Midbrain (tissue), 1 donor: ENCODE measurements around the gene DHX58.

ENCODE experiments used
- DNase-seq: peaks from one replicate; lab custom pipeline; 2025; lab: John Stamatoyannopoulos, UW

Gene DHX58

DNA sequence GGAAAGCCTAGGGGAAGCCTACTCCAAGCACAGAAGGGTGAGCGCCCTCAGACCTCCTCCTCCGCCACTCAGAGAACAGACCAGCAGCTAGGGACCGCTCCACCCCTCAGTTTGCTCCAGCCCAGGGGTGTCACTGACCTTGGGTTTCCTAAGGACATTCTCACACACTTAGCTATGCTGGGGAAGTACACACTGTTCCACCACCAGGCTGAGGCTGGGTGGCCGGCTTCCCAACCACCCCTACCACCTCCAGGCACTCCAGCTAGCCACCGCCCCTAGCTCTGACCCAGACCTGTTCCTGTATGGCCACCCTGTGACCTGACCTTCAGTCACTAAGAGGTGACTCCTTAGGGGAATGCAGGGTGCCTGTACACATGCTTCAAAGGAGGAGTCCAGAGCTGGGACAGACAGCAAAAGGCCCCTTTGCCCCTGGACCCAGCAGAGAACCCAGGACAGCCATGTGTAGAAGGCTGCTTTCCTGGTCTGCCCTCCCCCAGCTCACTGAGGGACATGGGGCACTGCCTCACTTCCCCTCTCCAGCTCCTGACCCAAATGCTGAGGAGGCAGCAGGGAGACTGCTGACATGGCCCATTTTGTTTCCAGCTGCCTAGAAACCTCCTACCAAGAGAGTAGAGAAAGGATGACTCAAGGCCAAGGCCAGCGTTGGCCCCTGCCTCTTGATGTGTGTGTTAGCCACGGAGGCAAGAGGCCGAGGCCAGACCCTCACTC is 16.8 kb upstream of the DHX58 start:
- DNase-seq, result peak; percentile 27

DNA sequence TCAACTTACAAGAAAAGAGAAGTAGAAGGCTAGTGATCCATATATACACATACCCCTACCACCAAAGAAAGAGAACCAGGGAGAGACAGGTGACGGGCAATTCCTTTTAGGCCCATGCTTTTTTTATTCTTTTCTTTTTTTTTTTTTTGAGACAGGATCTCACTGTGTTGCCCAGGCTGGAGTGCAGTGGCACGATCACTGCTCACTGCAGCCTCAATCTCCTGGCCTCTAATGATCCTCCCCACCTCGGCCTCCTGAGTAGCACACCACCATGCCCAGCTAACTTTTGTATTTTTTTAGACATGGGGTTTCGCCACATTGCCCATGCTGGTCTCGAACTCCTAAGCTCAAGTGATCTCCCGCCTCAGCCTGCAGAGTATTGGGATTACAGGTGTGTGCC is 14.9 kb upstream of the DHX58 start:
- DNase-seq, result no peak

GRCh38 chr17:42126836-42127235 is 14.3 kb upstream of the DHX58 start:
- DNase-seq, result no peak

- DNase-seq, result no peak
Observed at GRCh38 chr17:42125565-42125964, 13.1 kb upstream of the DHX58 start.

DNA sequence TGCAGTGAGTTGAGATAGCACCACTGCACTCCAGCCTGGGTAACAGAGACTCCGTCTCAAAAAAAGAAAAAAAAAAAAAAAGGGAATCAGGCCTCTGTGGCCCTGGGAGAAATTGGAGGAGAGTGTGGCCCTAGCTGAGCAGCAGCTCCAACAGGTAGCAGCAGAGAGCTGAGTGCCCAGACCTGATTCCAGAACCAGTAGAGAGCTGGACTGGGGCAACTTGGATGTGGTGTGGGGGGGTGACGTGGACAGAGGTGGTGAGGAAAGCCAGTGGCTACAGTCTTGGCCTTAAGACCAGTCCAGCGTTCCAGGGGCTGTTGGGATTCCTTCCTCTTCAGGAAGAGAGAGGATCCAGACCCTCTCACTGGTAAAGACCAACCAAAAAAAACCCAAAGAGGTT is 11.7 kb upstream of the DHX58 start:
- no peak for DNase-seq

GRCh38 chr17:42122371-42123303 is 10.1 kb upstream of the DHX58 start, which contains the start of gene HSPB9:
Gene HSPB9, plus strand, starts transcription at chr17:42122804. Its CDS starts 47 bp downstream, at chr17:42122851.
- no peak for DNase-seq

DNA sequence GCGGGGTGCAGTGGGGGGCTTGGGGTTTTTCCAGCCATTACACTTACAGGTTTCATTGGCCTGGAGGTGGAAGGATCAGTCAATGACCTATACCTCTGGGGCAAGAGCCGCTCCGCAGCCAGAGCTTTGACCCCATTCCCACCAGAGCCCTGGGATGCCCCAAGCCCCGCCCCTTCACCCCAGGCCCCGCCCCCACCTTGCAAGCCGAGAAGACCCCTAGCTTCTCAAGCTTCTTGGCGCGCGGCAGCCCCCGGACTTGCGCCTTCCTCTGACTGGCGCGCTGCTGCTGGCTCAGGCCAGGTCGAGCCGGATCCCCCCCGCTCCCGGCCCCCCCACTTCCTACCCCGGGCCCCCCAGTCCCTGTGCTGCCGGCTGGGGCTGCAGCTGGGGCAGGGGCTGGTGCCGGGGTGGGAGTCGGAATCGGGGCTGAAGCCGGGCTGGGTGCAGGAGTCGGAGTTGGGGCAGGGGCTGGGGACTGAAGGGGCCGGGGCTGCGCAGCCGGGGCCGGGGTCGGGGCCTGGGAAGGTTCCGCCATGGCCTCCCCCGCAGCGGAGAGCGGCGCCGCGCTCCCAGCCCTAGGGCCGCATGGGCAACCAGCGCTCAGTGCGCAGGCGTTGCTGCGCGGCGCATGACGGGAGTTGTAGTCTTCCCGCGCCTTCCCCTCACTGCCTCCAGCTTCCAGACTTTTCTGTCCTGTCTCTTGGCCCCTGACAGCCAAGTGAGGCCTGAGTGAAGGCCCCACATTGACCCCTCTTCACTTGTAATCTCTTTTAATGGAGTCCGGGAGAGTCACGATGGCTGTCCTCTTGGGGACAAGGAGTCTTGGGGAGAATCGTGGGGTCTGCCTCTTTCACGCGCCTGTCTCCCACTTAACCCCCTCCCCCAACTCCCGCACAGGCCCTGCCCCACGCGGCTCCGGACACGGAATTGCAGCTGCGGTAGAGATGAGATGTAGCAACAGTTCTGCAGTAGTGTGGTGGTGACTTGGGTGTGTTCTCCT is 8.6 kb upstream of the DHX58 start, which contains the start of gene KAT2A:
TSS of gene KAT2A (minus strand) at position 598 of the 1,000 bp plus-strand sequence. CDS start at position 535, 63 bp downstream.
- DNase-seq, result peak; percentile 90

GRCh38 chr17:42120161-42120769 is 7.8 kb upstream of the DHX58 start:
- DNase-seq, result no peak

GRCh38 chr17:42119301-42119700 is 6.8 kb upstream of the DHX58 start:
- no peak for DNase-seq

DNA sequence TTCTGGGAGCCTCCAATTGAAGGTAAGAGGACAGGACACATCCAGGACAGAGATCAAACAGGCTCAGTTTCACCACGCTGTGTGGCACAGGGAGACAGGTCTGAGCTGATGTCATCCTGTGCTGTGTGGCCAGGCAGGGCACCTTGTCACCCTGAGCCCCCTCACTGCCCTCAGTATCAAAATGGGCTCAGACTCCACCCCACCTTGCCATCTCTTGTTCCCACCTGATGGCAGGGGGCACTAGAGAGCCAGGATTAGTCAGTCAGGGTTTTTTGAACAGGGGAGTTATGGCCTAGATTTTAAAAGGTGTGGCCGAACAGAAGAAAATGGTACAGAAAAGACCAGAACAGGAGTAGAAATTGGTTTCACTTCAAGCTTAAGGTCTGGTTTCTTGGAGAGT is 6.0 kb upstream of the DHX58 start:
- DNase-seq, result no peak

DNA sequence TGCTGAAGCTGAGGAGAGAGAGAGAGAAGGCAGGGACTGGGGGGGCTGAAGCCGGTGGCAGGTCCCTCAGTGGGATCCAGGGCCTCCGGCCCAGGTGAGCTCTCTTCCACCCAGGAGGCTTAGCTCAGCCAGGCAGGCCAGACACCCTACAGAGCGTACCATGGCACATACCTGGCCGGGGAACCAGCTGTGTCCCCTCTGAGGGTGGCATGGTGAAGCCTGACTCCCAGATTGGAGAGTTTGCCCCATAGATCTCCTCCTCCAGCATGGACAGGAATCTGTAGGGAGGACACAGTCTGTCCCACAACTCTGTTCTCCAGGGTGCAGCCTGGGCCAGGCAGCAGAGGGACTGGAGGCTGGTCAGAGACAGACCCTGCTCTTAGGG is 5.6 kb upstream of the DHX58 start:
- no peak for DNase-seq

GRCh38 chr17:42117397-42118125 is 5.0 kb upstream of the DHX58 start:
- DNase-seq, result no peak

GRCh38 chr17:42116705-42117396 is 4.3 kb upstream of the DHX58 start:
- peak; percentile 78 for DNase-seq

DNA sequence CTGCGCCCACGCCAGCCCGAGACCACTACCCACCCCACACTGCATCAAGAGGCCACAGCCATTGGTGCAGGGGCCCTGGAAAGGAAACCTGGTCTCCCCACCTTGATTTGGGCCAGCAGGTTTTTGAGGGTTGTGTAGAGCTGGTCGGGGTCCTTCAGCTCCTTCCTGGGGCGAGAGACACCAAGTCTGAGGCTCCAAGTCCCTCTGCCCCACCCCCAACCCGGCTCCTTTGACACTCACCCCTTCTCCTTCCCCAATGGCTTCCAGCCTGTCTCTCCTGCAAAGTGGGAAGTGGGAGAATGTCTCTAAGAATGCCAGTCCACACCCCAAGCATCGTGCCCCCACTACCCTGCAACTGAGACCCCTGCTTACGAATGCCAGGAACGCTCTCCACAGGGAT is 1.6 kb upstream of the DHX58 start:
- no peak for DNase-seq

DNA sequence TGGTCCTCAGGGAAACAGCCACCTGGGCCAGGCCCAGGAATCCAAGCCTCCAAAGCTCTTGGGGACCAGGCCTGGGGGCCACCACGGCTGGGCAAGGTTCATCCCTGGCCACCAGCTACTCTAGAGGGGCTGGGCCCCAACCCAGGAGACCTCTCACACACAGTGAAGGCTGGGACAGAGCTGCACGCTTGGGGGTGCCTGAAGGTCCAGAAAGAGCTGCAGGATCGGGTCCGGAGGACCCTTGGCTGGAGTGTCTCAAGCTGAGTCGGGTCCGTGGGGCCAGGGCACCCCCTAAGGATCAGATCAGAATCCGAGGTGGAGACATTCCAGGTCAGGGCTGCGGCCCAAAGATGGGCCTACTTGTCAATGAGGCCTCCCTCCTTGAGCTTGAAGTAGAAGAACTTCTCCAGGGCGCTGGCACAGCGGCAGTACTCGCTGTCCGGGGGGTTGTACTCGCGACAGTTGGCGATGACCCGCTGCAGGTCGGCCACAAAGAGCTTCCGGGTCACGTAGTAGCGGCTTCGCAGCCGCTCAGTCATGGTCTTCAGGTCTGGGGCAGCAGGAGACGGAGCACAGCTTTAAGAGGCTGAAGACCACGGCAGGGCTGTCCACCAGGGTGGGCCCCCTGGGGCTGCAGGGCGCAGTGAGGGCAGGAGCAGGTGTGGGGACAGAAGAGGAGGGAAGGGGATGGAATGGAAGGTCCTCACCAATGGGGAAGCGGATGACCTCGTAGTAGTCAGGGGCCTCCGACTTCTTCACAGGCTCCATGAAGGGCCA is 967 bp upstream of the DHX58 start:
- no peak for DNase-seq

- no peak for DNase-seq
Observed at GRCh38 chr17:42111871-42112551, 503 bp downstream of the DHX58 start.

- DNase-seq, result no peak
Observed at GRCh38 chr17:42111265-42111636, 1.3 kb downstream of the DHX58 start.
